Measurements from ENCODE around the gene KITLG.

DNA sequence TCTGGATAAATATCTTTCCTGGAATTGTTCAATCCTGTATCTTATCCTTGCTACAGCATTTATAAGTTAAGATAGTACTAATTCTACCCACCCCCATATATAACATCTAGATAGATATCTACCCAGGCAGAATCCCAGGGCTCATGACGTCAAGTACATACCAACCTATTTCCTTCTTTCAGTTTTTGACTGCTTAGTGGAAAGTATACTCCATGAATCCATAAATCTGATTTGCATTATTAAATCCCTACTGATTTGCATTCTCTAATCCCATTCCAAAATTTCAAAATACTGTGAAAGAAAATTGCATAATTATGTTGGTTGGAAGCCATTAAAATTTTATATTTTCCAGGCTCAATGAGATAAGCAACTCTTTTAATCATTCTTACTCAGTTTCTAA is 111.7 kb downstream of the KITLG start:
- TF ChIP-seq CTCF (IDR thresholded peaks at IDR 0.05) (no peak), SIN3A (IDR thresholded peaks at IDR 0.05; ENCODE audit: borderline replicate concordance, insufficient read depth, low read depth, low read length) (no peak), REST (IDR thresholded peaks at IDR 0.05; ENCODE audit: insufficient read depth in 1 of 2, low read depth in 2 of 2, low read length in 1 of 2) (no peak)
